Measurements from ENCODE around the gene IBA57.

- TF ChIP-seq CTCF (conservative IDR thresholded peaks at IDR 0.05; ENCODE audit: low read length) (no peak), EZH2phosphoT487 (IDR thresholded peaks at IDR 0.05; ENCODE audit: borderline replicate concordance, low read depth, low read length) (no peak)
Observed at GRCh38 chr1:228168563-228169270, 3.1 kb downstream of the IBA57 start.
